Glutamatergic neuron (in vitro differentiated cells): ENCODE measurements around the gene NCK2. TPM values are rescaled to one million over a fixed set of nuclear protein-coding genes. Genes with fewer than 3 reads are reported as not detected.

Experiments
- DNase-seq: peaks from one replicate; pipeline ENCODE4 v3.0.0; 2022
- H3K27ac Mint-ChIP-seq: one replicate; pipeline ENCODE4 v1.8.0; 2020; ENCODE audit warnings: mild to moderate bottlenecking, mixed read lengths, inconsistent platforms; ENCODE audit not compliant: unreplicated experiment
- H3K27me3 Mint-ChIP-seq: one replicate; pipeline ENCODE4 v1.8.0; 2020; ENCODE audit warnings: mild to moderate bottlenecking, moderate library complexity, mixed read lengths, inconsistent platforms; ENCODE audit not compliant: unreplicated experiment
- H3K36me3 Mint-ChIP-seq: one replicate; pipeline ENCODE4 v1.8.0; 2020; ENCODE audit warnings: mild to moderate bottlenecking, mixed read lengths, inconsistent platforms; ENCODE audit not compliant: unreplicated experiment
- H3K4me1 Mint-ChIP-seq: one replicate; pipeline ENCODE4 v1.8.0; 2020; ENCODE audit warnings: mild to moderate bottlenecking, low read depth, mixed read lengths, inconsistent platforms; ENCODE audit not compliant: unreplicated experiment
- H3K4me3 Mint-ChIP-seq: one replicate; pipeline ENCODE4 v1.8.0; 2020; ENCODE audit warnings: mild to moderate bottlenecking, mixed read lengths, inconsistent platforms; ENCODE audit not compliant: unreplicated experiment
- H3K9me3 Mint-ChIP-seq: one replicate; pipeline ENCODE4 v1.8.0; 2020; ENCODE audit warnings: mild to moderate bottlenecking, moderate library complexity, mixed read lengths, inconsistent platforms; ENCODE audit not compliant: unreplicated experiment
- CTCF ChIP-seq: fragments of 200-600 bp; sonication (generic); IDR thresholded peaks from one replicate; pipeline ENCODE4 v1.5.0; 2021; ENCODE audit not compliant: partially characterized antibody, unreplicated experiment
- total RNA-seq: library from RNA; stranded (reverse); fragmentation: NEBNext Ultra II Directional; extraction: Animal tissue kit (Norgen Biotek cat#: 25700); gene quantifications from one replicate; pipeline ENCODE4 v1.2.1, GENCODE V29; 2021; ENCODE audit not compliant: unreplicated experiment

Gene NCK2
- total RNA-seq, 1 donor from 2014 or later, result 82.4 TPM

DNA sequence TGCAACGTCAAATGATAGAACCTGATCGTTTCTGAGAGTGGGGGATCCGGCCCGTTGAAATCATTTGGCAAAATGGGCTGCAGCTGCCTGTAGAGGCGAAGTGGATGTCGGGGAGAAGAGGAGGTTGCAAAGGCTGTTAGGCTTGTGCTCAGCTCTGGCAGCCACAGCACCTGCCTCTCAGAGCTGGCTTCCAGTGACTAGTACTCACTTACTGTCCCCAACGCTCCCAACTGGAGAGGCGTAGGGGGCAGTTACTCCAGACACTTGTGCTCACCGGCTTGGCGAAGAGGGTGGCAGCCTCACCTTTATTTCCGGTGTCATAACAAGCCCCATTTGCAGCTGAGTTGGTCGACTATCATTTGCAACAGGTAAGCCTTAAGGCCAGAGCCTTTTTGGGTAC is 37.9 kb downstream of the NCK2 start:
- peaks cover 35% of the 10 kb centered on the region for H3K4me1 Mint-ChIP-seq
- no peaks in the 10 kb centered on the region for H3K36me3 Mint-ChIP-seq
- DNase-seq, result no peak
- peaks cover 2% of the 10 kb centered on the region for H3K9me3 Mint-ChIP-seq
- no peak overlapping the region for H3K4me3 Mint-ChIP-seq
- H3K27ac Mint-ChIP-seq, result no peak overlapping the region
- peaks cover 3% of the 10 kb centered on the region for H3K27me3 Mint-ChIP-seq
- no peak for TF ChIP-seq CTCF

DNA sequence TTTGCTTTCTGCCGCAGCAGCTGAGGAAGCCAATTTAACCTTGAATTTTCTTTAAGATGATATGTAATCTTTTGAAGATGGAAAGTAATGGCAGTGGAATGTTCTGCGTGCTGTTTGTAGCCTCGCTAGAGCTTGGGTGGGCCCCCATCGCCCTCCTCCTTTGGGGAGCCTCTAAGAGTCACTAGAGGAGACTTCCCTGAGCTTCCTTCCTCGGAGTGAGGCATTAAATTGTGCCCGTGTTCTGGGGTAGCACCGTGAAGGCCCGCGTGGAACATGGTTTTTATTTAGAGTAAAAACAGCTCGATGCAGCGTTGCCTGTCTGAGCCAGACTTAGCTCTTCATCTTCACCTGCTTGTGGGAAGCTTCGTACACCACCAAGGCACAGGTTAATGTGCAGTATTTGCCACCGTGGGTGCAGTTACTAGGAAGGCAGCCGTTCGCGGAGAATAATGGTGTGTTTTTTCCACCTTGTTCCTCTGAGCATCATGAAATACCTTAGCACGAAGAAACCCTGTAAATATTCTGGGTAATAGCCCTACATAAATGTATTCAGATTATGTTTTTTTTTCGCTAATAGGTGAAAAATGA is 38.5 kb downstream of the NCK2 start:
- Mint-ChIP-seq H3K9me3 (peaks cover 2% of the 10 kb centered on the region), H3K36me3 (no peaks in the 10 kb centered on the region), H3K4me1 (peaks cover 32% of the 10 kb centered on the region), H3K27me3 (peaks cover 3% of the 10 kb centered on the region), H3K27ac (no peak overlapping the region), H3K4me3 (no peak overlapping the region)
- no peak for TF ChIP-seq CTCF
- no peak for DNase-seq

DNA sequence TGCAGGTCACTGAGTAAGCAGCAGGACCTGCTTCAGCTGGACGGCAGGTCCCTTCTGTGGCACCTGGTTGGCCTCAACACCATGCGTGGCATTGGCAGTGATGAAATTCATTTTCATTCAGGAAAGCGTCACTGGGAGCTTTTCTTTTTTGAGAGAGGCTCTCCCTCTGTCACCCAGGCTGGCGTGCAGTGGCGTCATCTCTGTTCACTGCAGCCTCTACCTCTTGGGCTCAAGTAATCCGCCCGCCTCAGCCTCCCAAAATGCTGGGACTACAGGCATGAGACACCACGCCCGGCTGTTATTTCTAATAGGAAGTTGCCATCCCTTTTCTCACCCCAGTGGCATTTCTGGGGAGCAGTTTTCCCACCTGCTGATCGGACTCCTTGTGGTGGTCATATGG is 39.3 kb downstream of the NCK2 start:
- Mint-ChIP-seq H3K4me3 (no peak overlapping the region), H3K4me1 (peaks cover 35% of the 10 kb centered on the region), H3K27ac (no peak overlapping the region), H3K9me3 (peaks cover 2% of the 10 kb centered on the region), H3K27me3 (peaks cover 3% of the 10 kb centered on the region), H3K36me3 (no peaks in the 10 kb centered on the region)
- no peak for DNase-seq
- no peak for TF ChIP-seq CTCF

DNA sequence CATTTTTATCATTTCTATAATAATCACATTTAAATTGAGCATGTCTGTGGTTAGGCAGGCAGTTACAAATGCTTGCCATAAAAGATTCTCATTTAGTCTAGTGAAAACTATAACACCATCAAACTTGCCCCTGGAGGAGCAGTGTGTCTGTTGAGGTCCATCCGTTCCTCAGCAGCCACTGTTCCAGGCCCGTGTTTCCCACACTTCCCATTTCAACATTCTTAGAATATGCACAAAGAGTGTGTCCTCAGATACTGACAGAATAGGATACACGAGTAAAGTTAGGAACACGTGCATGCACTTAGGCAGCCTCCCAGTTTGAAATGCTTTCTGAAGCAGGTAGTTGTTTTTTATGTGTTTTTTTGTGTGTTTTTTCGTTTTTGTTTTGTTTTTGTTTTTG is 39.9 kb downstream of the NCK2 start:
- Mint-ChIP-seq H3K36me3 (no peaks in the 10 kb centered on the region), H3K4me1 (peaks cover 32% of the 10 kb centered on the region), H3K27me3 (peaks cover 3% of the 10 kb centered on the region), H3K9me3 (peaks cover 4% of the 10 kb centered on the region), H3K27ac (no peak overlapping the region), H3K4me3 (no peak overlapping the region)
- no peak for DNase-seq
- TF ChIP-seq CTCF, result no peak

- TF ChIP-seq CTCF, result no peak
- Mint-ChIP-seq H3K27me3 (peaks cover 3% of the 10 kb centered on the region), H3K27ac (no peak overlapping the region), H3K4me1 (peaks cover 32% of the 10 kb centered on the region), H3K36me3 (no peaks in the 10 kb centered on the region), H3K9me3 (peaks cover 4% of the 10 kb centered on the region), H3K4me3 (no peak overlapping the region)
- no peak for DNase-seq
Measured at GRCh38 chr2:105785095-105785847, 40.6 kb downstream of the NCK2 start.
